IPS-20b (cell line): Measurements from ENCODE around the gene NUBPL.
"Not testable (repeated sequence)": the region's sequence is repeated elsewhere in the genome, so short reads cannot be mapped to it uniquely, and the experiment has no call there.

ENCODE experiments used
- H3K27ac ChIP-seq: one replicate; pipeline ENCODE4 v1.5.1; 2013; ENCODE audit warnings: low read length
- H3K27me3 ChIP-seq: 2 replicates; pipeline ENCODE4 v1.6.1; 2013; ENCODE audit warnings: mild to moderate bottlenecking, low read length, inconsistent platforms; ENCODE audit not compliant: insufficient read depth
- H3K36me3 ChIP-seq: 2 replicates; pipeline ENCODE4 v1.6.1; 2013; ENCODE audit warnings: low read depth, mild to moderate bottlenecking, inconsistent platforms, low read length, moderate library complexity; ENCODE audit not compliant: insufficient read depth
- H3K4me1 ChIP-seq: 2 replicates; pipeline ENCODE4 v1.6.1; 2013; ENCODE audit warnings: mild to moderate bottlenecking, control low read depth, inconsistent platforms, low read length, moderate library complexity; ENCODE audit not compliant: insufficient read depth
- H3K4me3 ChIP-seq: 2 replicates; pipeline ENCODE4 v1.5.1; 2013; ENCODE audit warnings: mild to moderate bottlenecking, low read length, inconsistent platforms
- H3K9ac ChIP-seq: 2 replicates; pipeline ENCODE4 v1.6.1; 2013; ENCODE audit warnings: low read depth, mild to moderate bottlenecking, inconsistent platforms, low read length, moderate library complexity
- H3K9me3 ChIP-seq: 2 replicates; pipeline ENCODE4 v1.6.1; 2013; ENCODE audit warnings: mild to moderate bottlenecking, low read depth, low read length, inconsistent platforms; ENCODE audit not compliant: insufficient read depth

Gene NUBPL

GRCh38 chr14:31867570-31867969 is 306.4 kb downstream of the NUBPL start:
- Histone ChIP-seq H3K27me3 (no peaks in the 10 kb centered on the region), H3K36me3 (no peaks in the 10 kb centered on the region), H3K9ac (no peak overlapping the region), H3K4me1 (no peaks in the 10 kb centered on the region), H3K9me3 (no peaks in the 10 kb centered on the region; the same call in 1 of the 2 replicates), H3K4me3 (no peak overlapping the region), H3K27ac (no peak overlapping the region)

DNA sequence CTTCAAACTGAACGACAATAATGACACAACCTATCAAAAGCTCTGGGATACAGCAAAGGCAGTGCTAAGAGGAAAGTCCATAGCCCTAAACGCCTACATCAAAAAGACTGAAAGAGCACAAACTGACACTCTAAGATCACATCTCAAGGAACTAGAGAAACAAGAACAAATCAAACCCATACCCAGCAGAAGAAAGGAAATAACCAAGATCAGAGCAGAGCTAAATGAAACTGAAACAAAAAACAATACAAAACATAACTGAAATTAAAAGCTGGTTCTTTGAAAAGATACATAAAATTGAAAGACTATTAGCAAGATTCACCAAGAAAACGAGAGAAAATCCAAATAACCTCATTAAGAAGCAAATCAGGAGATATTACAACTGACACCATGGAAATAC is 306.9 kb downstream of the NUBPL start:
- not testable (repeated sequence) for H3K36me3 ChIP-seq, H3K9me3 ChIP-seq, H3K4me1 ChIP-seq, H3K9ac ChIP-seq, H3K27ac ChIP-seq, H3K4me3 ChIP-seq, H3K27me3 ChIP-seq

GRCh38 chr14:31876741-31877140 is 315.5 kb downstream of the NUBPL start:
- no peak overlapping the region for H3K27ac ChIP-seq
- no peaks in the 10 kb centered on the region for H3K4me1 ChIP-seq
- no peak overlapping the region for H3K4me3 ChIP-seq
- H3K9me3 ChIP-seq: no peaks in the 10 kb centered on the region
- H3K36me3 ChIP-seq: no peaks in the 10 kb centered on the region
- no peak overlapping the region for H3K9ac ChIP-seq
- no peaks in the 10 kb centered on the region for H3K27me3 ChIP-seq

DNA sequence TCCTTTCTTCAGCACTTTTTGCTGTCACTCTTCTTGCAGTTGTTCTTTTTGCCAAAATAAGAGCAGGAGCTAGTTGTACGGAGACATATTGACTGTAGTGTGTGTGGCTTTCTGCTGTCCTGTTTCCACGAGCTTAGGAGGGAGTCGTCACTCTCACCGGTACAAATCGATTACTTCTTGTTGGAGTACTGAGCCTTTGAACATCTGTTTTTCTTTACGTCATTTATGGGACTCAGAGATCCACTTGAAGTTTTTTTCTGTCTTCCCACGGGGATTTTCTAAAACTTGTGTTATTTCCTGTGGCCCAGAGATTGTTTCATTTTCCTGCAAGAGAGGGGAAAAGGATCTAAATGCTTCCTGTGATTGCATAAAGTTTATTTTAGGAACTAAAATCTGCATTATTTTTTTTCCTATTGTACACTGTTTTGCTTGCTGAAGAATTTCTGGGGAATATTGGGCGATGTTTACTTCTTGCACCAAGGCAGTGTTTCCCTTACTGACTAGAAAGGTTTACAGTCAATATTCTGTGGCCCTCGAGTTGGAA is 316.1 kb downstream of the NUBPL start:
- Histone ChIP-seq H3K9me3 (no peaks in the 10 kb centered on the region), H3K27me3 (no peaks in the 10 kb centered on the region), H3K27ac (no peak overlapping the region), H3K36me3 (no peaks in the 10 kb centered on the region), H3K9ac (no peak overlapping the region), H3K4me1 (no peaks in the 10 kb centered on the region), H3K4me3 (no peak overlapping the region)

GRCh38 chr14:31879661-31880348 is 318.6 kb downstream of the NUBPL start:
- H3K9ac ChIP-seq: no peak overlapping the region
- no peaks in the 10 kb centered on the region for H3K36me3 ChIP-seq
- no peak overlapping the region for H3K4me3 ChIP-seq
- no peaks in the 10 kb centered on the region for H3K9me3 ChIP-seq
- H3K27ac ChIP-seq: no peak overlapping the region
- H3K4me1 ChIP-seq: no peaks in the 10 kb centered on the region
- H3K27me3 ChIP-seq: no peaks in the 10 kb centered on the region

DNA sequence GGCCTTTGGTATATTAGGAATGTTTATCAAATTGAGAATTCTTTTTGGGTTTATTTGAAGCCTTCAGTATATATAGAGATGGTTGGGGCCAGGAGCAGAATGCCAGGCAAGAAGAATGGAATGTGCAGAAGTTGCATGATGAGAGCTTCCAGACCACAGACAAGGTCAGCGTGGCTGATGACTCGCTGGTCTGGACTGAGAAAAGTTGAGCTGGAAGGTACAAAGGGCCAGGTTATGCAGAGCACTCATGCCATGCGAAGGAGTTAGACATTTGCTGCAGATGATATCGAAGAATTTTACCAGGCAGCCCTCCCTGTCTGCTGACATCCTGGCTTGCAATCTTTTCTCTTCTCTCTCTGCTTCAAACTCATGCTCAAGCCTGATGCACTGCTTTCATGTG is 319.7 kb downstream of the NUBPL start:
- H3K4me1 ChIP-seq: no peaks in the 10 kb centered on the region
- H3K27ac ChIP-seq: no peak overlapping the region
- no peaks in the 10 kb centered on the region for H3K9me3 ChIP-seq
- no peaks in the 10 kb centered on the region for H3K27me3 ChIP-seq
- H3K4me3 ChIP-seq: no peak overlapping the region
- H3K36me3 ChIP-seq: no peaks in the 10 kb centered on the region
- no peak overlapping the region for H3K9ac ChIP-seq

DNA sequence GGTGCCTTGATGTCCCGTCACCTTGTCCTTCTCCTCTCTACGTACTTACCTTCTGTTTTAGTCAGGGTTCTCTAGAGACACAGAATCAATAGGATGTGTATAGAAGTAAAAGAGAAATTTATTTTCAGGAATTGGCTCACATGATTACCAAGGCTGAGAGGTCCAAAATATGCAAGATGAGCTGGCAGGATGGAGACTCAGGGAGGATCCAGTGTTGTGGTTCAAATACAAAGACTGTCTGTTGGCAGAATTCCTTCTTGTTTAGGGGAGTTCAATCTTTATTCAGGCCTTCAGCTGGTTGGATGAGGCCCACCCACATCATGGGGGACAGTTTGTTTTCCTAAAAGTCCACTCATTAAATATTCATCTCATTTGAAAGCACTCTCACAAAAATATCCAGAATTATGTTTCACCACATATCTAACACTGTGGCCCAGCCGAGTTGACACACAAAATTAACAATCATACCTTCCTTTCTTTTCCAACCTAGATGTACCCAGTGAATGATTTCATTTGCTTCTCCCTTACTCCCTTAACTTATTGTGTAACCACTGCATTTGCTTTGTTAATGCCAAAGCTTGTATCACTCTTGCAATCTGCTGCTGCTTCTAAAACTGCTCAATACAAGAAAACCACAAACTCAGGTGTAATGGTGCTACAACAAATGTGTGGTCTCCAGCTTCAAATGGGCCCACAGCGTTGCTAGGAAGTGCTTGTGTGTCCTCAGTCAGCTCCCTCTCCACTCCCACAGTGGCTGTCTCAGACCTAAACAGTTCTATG is 320.5 kb downstream of the NUBPL start:
- Histone ChIP-seq H3K4me3 (no peak overlapping the region), H3K27ac (no peak overlapping the region), H3K4me1 (no peaks in the 10 kb centered on the region), H3K36me3 (no peaks in the 10 kb centered on the region), H3K27me3 (no peaks in the 10 kb centered on the region), H3K9ac (no peak overlapping the region), H3K9me3 (no peaks in the 10 kb centered on the region)

GRCh38 chr14:31884238-31884637 is 323.0 kb downstream of the NUBPL start:
- Histone ChIP-seq H3K9ac (no peak overlapping the region), H3K9me3 (no peaks in the 10 kb centered on the region), H3K4me3 (no peak overlapping the region), H3K36me3 (no peaks in the 10 kb centered on the region), H3K4me1 (no peaks in the 10 kb centered on the region), H3K27me3 (no peaks in the 10 kb centered on the region), H3K27ac (no peak overlapping the region)

GRCh38 chr14:31884776-31885379 is 323.7 kb downstream of the NUBPL start:
- Histone ChIP-seq H3K4me3 (no peak overlapping the region), H3K9ac (no peak overlapping the region), H3K27me3 (no peaks in the 10 kb centered on the region), H3K9me3 (no peaks in the 10 kb centered on the region), H3K4me1 (no peaks in the 10 kb centered on the region), H3K36me3 (no peaks in the 10 kb centered on the region), H3K27ac (no peak overlapping the region)

- no peaks in the 10 kb centered on the region for H3K36me3 ChIP-seq
- H3K4me3 ChIP-seq: no peak overlapping the region
- no peak overlapping the region for H3K9ac ChIP-seq
- no peak overlapping the region for H3K27ac ChIP-seq
- H3K4me1 ChIP-seq: no peaks in the 10 kb centered on the region; the same call in 1 of the 2 replicates
- no peaks in the 10 kb centered on the region for H3K9me3 ChIP-seq
- H3K27me3 ChIP-seq: no peaks in the 10 kb centered on the region
These were observed 325.1 kb downstream of the NUBPL start for GRCh38 chr14:31886156-31886835.

GRCh38 chr14:31887929-31888580 is 326.9 kb downstream of the NUBPL start:
- Histone ChIP-seq H3K27me3 (no peaks in the 10 kb centered on the region), H3K36me3 (no peaks in the 10 kb centered on the region), H3K4me3 (no peak overlapping the region), H3K9ac (no peak overlapping the region), H3K27ac (no peak overlapping the region), H3K4me1 (peaks cover 8% of the 10 kb centered on the region; the same call in 1 of the 2 replicates), H3K9me3 (no peaks in the 10 kb centered on the region)
